PC-9 (cell line): ENCODE measurements around the gene EID3. TPM values are rescaled to one million over a fixed set of nuclear protein-coding genes. Genes with fewer than 3 reads are reported as not detected.

ENCODE experiments used
- BruUV-seq: library from RNA; stranded (reverse); fragments of 400-500 nt; replicated peaks from 2 replicates; lab custom pipeline; 2021; lab: Mats Ljungman, UMichigan
- CTCF ChIA-PET: fragments of 300-600 bp; sonication (Branson Sonifier 250); formaldehyde crosslinking; loops from one replicate; lab custom pipeline; 2022; ENCODE audit warnings: antibody characterized with exemption; lab: Charles Lee
- POLR2A ChIA-PET: fragments of 300-600 bp; sonication (Branson Sonifier 250); formaldehyde crosslinking; loops from one replicate; lab custom pipeline; 2022; ENCODE audit warnings: antibody characterized with exemption; ENCODE audit not compliant: unreplicated experiment; lab: Charles Lee
- DNase-seq, 2 experiments: peaks; one replicate each; pipeline versions ENCODE4 v3.0.0 to v3.0.0-alpha.2; 2015 to 2022; ENCODE audit warnings: mixed read lengths in 1 of 2
- H2AFZ ChIP-seq: fragments of 200-600 bp; sonication (generic); 2 replicates; pipeline ENCODE4 v1.8.1; 2017; ENCODE audit warnings: antibody characterized with exemption
- H3F3A ChIP-seq: fragments of 200-600 bp; sonication (generic); 2 replicates; pipeline ENCODE4 v1.8.1; 2017; ENCODE audit warnings: antibody characterized with exemption, mild to moderate bottlenecking, low read depth; ENCODE audit not compliant: insufficient read depth
- H3K27ac ChIP-seq: fragments of 200-600 bp; sonication (generic); 2 replicates; pipeline ENCODE4 v1.6.1; 2016; ENCODE audit warnings: mixed run types
- H3K27me3 ChIP-seq: fragments of 200-600 bp; sonication (generic); 2 replicates; pipeline ENCODE4 v1.6.1; 2016; ENCODE audit warnings: low read depth, mixed run types; ENCODE audit not compliant: insufficient read depth
- H3K36me3 ChIP-seq: fragments of 200-600 bp; sonication (generic); 2 replicates; pipeline ENCODE4 v1.6.1; 2016; ENCODE audit warnings: low read depth, mixed run types
- H3K4me1 ChIP-seq: fragments of 200-600 bp; sonication (generic); replicated peaks from 2 replicates; pipeline ENCODE4 v1.6.1; 2016; ENCODE audit warnings: mixed run types; ENCODE audit not compliant: insufficient read depth
- H3K4me2 ChIP-seq: fragments of 200-600 bp; sonication (generic); 2 replicates; pipeline ENCODE4 v1.6.1; 2017; ENCODE audit warnings: mixed run types
- H3K4me3 ChIP-seq: fragments of 200-600 bp; sonication (generic); 2 replicates; pipeline ENCODE4 v1.6.1; 2016; ENCODE audit warnings: mixed run types
- H3K79me2 ChIP-seq: fragments of 200-600 bp; sonication (generic); 2 replicates; pipeline ENCODE4 v1.6.1; 2017; ENCODE audit warnings: low read depth, mixed run types
- H3K9me2 ChIP-seq: fragments of 200-600 bp; sonication (generic); 2 replicates; pipeline ENCODE4 v1.8.1; 2017; ENCODE audit warnings: mild to moderate bottlenecking; ENCODE audit not compliant: insufficient read depth
- H3K9me3 ChIP-seq: fragments of 200-600 bp; sonication (generic); 2 replicates; pipeline ENCODE4 v1.8.1; 2016; ENCODE audit warnings: low read depth; ENCODE audit not compliant: insufficient read depth
- H4K20me1 ChIP-seq: fragments of 200-600 bp; sonication (generic); 2 replicates; pipeline ENCODE4 v1.8.1; 2017; ENCODE audit not compliant: insufficient read depth
- EZH2 ChIP-seq: fragments of 200-600 bp; sonication (generic); IDR thresholded peaks from 2 replicates; pipeline ENCODE4 v1.8.0; 2017; ENCODE audit warnings: antibody characterized with exemption, low read depth
- intact Hi-C: fragments of 100-400 bp; cut with micrococcal nuclease; formaldehyde crosslinking; loops from one replicate; pipeline ENCODE4 v1.10.0; 2022; ENCODE audit not compliant: unreplicated experiment
- total RNA-seq: library from RNA; stranded (reverse); gene quantifications from 2 replicates; pipeline ENCODE4 v1.2.3, GENCODE V29; 2021
- TF ChIP-seq, protein P1 (sequence below): fragments of 200-600 bp; sonication (generic); conservative IDR thresholded peaks from 2 replicates; pipeline ENCODE4 v1.6.1; 2017; ENCODE audit warnings: mixed run types, antibody characterized with exemption, mild to moderate bottlenecking, moderate library complexity

Gene EID3
- total RNA-seq, 1 experiment from 2014 or later, result 42.4 TPM

DNA sequence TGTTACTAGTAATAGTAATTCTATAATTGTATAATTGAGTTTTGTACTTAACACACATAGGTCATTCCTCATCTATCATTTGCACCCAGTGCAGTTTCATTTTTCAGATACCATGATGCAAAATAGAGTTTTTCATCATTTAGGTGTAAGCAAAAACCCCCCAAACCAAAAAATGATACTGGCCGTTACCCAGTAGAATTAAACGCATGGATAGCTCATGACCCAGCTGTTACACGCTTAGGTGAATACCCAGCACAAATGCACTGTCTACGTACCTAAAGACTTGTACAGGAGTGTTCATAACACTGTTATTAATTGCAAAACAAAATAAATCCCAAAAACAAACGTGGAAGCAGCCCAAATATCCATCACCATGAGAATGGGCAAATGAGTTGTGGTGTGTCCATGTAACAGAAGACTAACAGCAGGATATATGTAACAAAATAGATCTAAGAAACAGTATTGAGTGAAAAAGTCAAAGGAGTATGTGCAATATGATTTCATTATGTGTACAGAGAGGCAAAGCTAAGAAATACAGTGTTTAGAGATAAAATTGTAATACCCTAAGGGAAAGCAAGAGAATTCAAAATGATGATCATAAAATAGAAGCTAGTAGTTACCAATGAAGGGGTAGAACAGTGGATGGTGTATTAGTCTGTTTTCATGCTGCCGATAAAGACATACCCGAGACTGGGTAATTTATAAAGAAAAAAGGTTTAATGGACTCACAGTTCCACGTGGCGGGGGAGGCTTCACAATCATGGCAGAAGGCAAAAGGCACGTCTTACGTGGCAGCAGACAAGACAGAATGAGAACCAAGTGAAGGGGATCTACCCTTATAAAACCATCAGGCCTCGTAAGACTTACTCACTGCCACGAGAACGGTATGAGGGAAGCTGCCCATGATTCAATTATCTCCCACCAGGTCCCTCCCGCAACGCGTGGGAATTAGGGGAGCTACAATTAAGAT lies 49.8 kb downstream of the EID3 start:
- Histone ChIP-seq H2AFZ (no peak overlapping the region), H3K9me3 (no peaks in the 10 kb centered on the region), H3K27ac (peak overlapping the region; percentile 60), H3K4me2 (no peak overlapping the region), H3K36me3 (peaks cover 50% of the 10 kb centered on the region), H3F3A (peaks cover 100% of the 10 kb centered on the region), H3K27me3 (no peaks in the 10 kb centered on the region), H3K9me2 (no peaks in the 10 kb centered on the region), H3K4me3 (no peak overlapping the region), H3K4me1 (peaks cover 45% of the 10 kb centered on the region), H3K79me2 (peaks cover 28% of the 10 kb centered on the region), H4K20me1 (peaks cover 74% of the 10 kb centered on the region)
- BruUV-seq, result TSS peak; percentile 1
- ChIA-PET POLR2A (interaction anchor here (0.6 kb wide), 2 partner anchors 307 to 533 kb away, joined by 3 to 5 read pairs; no protein-coding TSS in a partner anchor), CTCF (no interaction called here)
- DNase-seq, result peak in 1 of 2 experiments; percentile 50
- intact Hi-C loops, result loop anchor here (10.0 kb wide), 2 partner anchors 138 to 602 kb away; partner anchors contain the start of genes SLC41A2 and TXNRD1
- TF ChIP-seq, protein P1, sequence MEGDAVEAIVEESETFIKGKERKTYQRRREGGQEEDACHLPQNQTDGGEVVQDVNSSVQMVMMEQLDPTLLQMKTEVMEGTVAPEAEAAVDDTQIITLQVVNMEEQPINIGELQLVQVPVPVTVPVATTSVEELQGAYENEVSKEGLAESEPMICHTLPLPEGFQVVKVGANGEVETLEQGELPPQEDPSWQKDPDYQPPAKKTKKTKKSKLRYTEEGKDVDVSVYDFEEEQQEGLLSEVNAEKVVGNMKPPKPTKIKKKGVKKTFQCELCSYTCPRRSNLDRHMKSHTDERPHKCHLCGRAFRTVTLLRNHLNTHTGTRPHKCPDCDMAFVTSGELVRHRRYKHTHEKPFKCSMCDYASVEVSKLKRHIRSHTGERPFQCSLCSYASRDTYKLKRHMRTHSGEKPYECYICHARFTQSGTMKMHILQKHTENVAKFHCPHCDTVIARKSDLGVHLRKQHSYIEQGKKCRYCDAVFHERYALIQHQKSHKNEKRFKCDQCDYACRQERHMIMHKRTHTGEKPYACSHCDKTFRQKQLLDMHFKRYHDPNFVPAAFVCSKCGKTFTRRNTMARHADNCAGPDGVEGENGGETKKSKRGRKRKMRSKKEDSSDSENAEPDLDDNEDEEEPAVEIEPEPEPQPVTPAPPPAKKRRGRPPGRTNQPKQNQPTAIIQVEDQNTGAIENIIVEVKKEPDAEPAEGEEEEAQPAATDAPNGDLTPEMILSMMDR, result no peak
- no peak for TF ChIP-seq EZH2

DNA sequence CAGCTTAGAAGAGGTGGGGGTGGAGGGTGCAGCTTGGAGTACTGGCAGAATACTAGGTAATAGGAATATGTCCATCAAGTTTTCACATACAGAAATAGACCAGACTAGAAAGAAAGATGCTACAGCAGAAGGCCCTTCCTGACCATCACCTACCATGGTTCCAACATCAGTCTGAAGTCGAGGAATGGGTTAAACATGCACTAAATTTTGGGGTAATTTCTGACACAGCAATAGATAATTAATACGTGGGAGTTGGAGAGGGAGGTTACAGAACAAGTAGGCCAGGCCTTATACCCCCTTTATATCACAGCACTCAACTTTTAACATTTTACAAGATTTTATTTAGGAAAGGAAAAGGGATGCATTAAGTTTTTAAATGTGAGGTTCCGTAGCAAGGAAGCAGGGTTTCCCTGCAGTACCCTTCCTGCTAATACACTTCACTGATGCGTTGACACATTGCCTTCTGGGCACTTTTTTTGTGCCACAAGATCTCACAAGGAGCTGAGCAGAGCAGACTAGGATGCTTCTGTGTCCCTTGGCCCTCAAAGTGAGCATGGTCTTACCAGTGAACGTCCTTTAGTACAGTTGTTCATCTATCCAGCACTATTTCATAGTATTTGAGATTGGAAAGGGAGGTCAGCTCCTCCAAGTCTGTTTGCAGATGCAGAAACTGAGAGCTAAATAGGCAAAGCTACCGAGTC lies 50.8 kb downstream of the EID3 start:
- POLR2A ChIA-PET, result interaction anchor here (0.6 to 0.7 kb wide), 2 partner anchors 306 to 510 kb away, joined by 3 to 16 read pairs; no protein-coding TSS in a partner anchor
- Histone ChIP-seq H3K27me3 (no peaks in the 10 kb centered on the region), H4K20me1 (peaks cover 64% of the 10 kb centered on the region), H3K9me3 (no peaks in the 10 kb centered on the region), H3K36me3 (peaks cover 40% of the 10 kb centered on the region), H3K9me2 (no peaks in the 10 kb centered on the region), H2AFZ (no peak overlapping the region), H3K4me1 (peaks cover 35% of the 10 kb centered on the region), H3K79me2 (peaks cover 18% of the 10 kb centered on the region), H3K4me3 (no peak overlapping the region), H3F3A (peaks cover 100% of the 10 kb centered on the region), H3K4me2 (no peak overlapping the region), H3K27ac (peak overlapping the region; percentile 54)
- peak in 1 of 2 experiments; percentile 46 for DNase-seq
- BruUV-seq, result no TSS peak
- CTCF ChIA-PET, result no interaction called here
- intact Hi-C loops, result loop anchor here (10.0 kb wide), 2 partner anchors 140 to 600 kb away; partner anchors contain the start of genes SLC41A2 and TXNRD1
- TF ChIP-seq, protein P1, result no peak; the same call in 1 of the 2 replicates
- TF ChIP-seq EZH2, result no peak

Other genes starting within 250 kb of the EID3 start
- 2.4 and 3.3 TPM in 2 replicates for gene HCFC2, start 239.2 kb upstream of the EID3 start, total RNA-seq
- 30.6 and 36.7 TPM in 2 replicates for gene NFYB, start 165.5 kb upstream of the EID3 start, total RNA-seq
- gene TXNRD1, start 88.0 kb upstream of the EID3 start, total RNA-seq, result 1,205 and 1,250 TPM in 2 replicates
- 39.9 and 52.2 TPM in 2 replicates for gene CHST11, start 153.2 kb downstream of the EID3 start, total RNA-seq